ENCODE measurements around the gene HAGHL. TPM values are rescaled to one million over a fixed set of nuclear protein-coding genes. Genes with fewer than 3 reads are reported as not detected.
A peak's percentile ranks its signal among the peaks of the same experiment; 100 is the strongest.

The HAGHL gene
- total and polyA plus RNA-seq, 7 donors = 0.92 to 10.5 (median 3.6) TPM

DNA sequence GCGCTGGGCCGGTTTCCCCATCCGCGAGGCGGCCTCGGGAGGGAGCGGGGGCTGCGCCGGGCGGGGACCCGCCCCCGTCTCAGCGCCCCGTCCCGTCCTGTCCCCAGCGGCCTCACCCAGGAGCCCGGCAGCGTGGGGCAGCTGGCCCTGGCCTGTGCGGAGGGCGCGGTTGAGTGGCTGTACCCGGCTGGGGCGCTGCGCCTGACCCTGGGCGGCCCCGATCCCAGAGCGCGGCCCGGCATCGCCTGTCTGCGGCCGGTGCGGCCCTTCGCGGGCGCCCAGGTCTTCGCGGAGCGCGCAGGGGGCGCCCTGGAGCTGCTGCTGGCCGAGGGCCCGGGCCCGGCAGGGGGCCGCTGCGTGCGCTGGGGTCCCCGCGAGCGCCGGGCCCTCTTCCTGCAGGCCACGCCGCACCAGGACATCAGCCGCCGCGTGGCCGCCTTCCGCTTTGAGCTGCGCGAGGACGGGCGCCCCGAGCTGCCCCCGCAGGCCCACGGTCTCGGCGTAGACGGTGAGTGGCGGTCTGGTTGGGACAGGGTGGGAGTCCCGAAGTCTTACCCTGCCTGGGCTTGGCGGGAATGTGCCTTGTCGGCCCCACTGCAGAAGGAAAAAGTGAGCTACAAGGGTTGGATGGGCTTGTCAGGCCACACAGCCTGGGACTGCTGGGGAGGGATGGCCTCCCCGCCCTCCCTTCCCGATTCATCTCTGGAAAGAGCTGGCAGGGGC is 11.3 kb upstream of the HAGHL start:
- intact Hi-C loops (cut with DNase I) = no loop called here
- Histone ChIP-seq H3K36me3 (no peaks in the 10 kb centered on the region), H3K4me3 (peak overlapping the region; percentile 53 to 75 (median 64)), H3K27ac (peak overlapping the region; percentile 40 to 75 (median 56)), H3K27me3 (peaks cover 4 to 21% (median 13%) of the 10 kb centered on the region in 3 donors), H3K4me1 (peaks cover 0 to 44% (median 35%) of the 10 kb centered on the region in 4 donors), H3K9me3 (no peaks in the 10 kb centered on the region)
- WGBS, 2 donors = 1 to 2% methylated on average over 74 of the region's 74 CpGs
- TF ChIP-seq POLR2AphosphoS5 (IDR thresholded peaks at IDR 0.05) (no peak), POLR2A (IDR thresholded peaks at IDR 0.05) (no peak), EP300 (IDR thresholded peaks at IDR 0.05) (no peak)
- TF ChIP-seq, protein P1, sequence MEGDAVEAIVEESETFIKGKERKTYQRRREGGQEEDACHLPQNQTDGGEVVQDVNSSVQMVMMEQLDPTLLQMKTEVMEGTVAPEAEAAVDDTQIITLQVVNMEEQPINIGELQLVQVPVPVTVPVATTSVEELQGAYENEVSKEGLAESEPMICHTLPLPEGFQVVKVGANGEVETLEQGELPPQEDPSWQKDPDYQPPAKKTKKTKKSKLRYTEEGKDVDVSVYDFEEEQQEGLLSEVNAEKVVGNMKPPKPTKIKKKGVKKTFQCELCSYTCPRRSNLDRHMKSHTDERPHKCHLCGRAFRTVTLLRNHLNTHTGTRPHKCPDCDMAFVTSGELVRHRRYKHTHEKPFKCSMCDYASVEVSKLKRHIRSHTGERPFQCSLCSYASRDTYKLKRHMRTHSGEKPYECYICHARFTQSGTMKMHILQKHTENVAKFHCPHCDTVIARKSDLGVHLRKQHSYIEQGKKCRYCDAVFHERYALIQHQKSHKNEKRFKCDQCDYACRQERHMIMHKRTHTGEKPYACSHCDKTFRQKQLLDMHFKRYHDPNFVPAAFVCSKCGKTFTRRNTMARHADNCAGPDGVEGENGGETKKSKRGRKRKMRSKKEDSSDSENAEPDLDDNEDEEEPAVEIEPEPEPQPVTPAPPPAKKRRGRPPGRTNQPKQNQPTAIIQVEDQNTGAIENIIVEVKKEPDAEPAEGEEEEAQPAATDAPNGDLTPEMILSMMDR (IDR thresholded peaks at IDR 0.05) = no peak
- DNase-seq = no peak

DNA sequence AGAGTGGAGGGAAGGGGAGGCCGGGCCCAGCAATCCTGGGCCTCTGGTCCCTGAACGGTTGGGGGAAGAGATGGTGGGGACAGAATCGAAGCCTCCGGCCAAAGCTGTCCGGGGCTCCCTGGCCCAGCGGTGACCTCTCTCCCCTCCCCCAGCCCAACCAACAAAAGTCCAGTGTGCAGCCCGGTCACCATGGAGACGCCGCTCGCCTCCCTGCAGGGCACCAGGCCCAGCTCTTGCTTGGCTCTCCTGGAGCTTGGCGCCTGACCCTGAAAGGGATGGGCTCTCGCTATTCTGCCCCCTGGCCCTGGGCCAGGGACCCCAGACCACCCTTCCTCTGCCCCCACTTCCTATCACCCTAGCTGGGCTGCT is 10.7 kb upstream of the HAGHL start:
- Histone ChIP-seq H3K27ac (peak overlapping the region; percentile 32 to 75 (median 48)), H3K27me3 (peaks cover 0 to 16% (median 8%) of the 10 kb centered on the region in 3 donors), H3K36me3 (no peaks in the 10 kb centered on the region), H3K4me3 (peak overlapping the region; percentile 53 to 75 (median 64)), H3K9me3 (no peaks in the 10 kb centered on the region), H3K4me1 (peaks cover 0 to 45% (median 36%) of the 10 kb centered on the region in 4 donors)
- DNase-seq = no peak
- 17 to 26% methylated on average over 12 of the region's 12 CpGs for WGBS, 2 donors
- intact Hi-C loops (cut with DNase I) = no loop called here
- TF ChIP-seq POLR2AphosphoS5 (IDR thresholded peaks at IDR 0.05) = no peak
- TF ChIP-seq POLR2A (IDR thresholded peaks at IDR 0.05) = no peak
- TF ChIP-seq EP300 (IDR thresholded peaks at IDR 0.05) = no peak
- TF ChIP-seq, protein P1 (IDR thresholded peaks at IDR 0.05) = no peak

DNA sequence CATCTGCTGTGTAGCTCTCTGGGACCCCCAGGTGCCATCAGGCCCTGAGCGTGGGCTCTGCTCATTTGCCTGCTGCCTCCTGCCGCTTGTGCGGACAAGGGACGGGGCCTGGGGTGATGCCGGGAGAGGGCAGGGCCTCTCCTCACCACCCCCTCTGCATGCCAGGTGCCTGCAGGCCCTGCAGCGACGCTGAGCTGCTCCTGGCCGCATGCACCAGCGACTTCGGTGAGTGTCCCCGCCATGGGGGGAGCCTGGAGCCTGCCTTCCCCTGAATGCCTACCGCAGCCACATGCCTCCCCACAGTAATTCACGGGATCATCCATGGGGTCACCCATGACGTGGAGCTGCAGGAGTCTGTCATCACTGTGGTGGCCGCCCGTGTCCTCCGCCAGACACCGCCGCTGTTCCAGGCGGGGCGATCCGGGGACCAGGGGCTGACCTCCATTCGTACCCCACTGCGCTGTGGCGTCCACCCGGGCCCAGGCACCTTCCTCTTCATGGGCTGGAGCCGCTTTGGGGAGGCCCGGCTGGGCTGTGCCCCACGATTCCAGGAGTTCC is 10.1 kb upstream of the HAGHL start:
- Histone ChIP-seq H3K27me3 (peaks cover 0 to 11% (median under 1%) of the 10 kb centered on the region in 3 donors), H3K4me3 (peak overlapping the region in 1 of 4 donors; percentile 63), H3K4me1 (peaks cover 0 to 50% (median 42%) of the 10 kb centered on the region in 4 donors), H3K9me3 (no peaks in the 10 kb centered on the region), H3K27ac (no peak overlapping the region), H3K36me3 (no peaks in the 10 kb centered on the region)
- no peak for DNase-seq
- TF ChIP-seq POLR2A (IDR thresholded peaks at IDR 0.05) (no peak), EP300 (IDR thresholded peaks at IDR 0.05) (no peak), POLR2AphosphoS5 (IDR thresholded peaks at IDR 0.05) (no peak)
- TF ChIP-seq, protein P1 (IDR thresholded peaks at IDR 0.05) = no peak
- intact Hi-C loops (cut with DNase I) = no loop called here
- 89 to 90% methylated on average over 29 of the region's 29 CpGs for WGBS, 2 donors

DNA sequence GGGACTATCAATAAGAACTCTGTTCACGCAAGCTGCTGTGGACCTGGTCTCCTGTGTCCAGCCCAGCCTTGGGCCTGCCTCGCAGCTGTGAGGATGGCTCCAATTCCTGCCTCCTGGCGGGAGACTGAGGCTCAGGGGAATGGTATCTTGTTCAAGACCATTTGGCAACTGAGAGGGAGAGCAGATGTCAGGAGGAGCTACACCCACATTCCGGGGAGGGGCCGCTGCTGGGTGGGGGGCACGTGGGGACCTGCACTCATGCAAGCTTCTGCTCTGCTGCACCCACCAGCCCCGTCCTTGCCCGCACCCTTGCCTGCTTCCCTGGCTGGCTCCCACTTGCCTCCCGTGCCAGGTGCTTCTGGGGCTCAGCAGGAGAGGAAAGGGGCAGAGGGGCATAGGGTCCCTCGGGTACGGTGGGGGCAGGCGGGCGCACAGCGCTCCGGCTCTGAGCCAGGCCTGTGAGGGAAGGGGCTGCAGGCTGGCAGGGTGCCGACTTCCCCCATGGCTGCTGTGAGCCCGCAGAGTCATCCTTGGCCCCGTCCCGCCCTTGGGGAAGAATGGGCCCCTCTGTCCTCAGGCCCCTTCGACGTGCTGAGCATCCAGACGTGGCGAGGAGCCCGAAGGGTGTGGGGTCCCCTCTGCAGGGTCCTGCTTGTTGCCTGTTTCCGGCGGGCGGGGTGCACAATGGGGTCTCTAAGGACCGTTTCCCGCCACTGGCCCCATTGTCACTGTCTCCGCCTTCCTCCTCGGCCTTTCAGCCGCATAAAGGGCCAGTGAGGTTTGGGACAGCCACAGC is 9.3 kb upstream of the HAGHL start:
- Histone ChIP-seq H3K27me3 (peaks cover 0 to 11% (median 0%) of the 10 kb centered on the region in 3 donors), H3K9me3 (no peaks in the 10 kb centered on the region), H3K4me3 (no peak overlapping the region), H3K36me3 (no peaks in the 10 kb centered on the region), H3K27ac (no peak overlapping the region), H3K4me1 (peaks cover 0 to 52% (median 45%) of the 10 kb centered on the region in 4 donors)
- intact Hi-C loops (cut with DNase I) = no loop called here
- WGBS, 2 donors = 65 to 76% methylated on average over 32 of the region's 32 CpGs
- no peak for DNase-seq
- TF ChIP-seq POLR2AphosphoS5 (IDR thresholded peaks at IDR 0.05) (no peak), POLR2A (IDR thresholded peaks at IDR 0.05) (no peak), EP300 (IDR thresholded peaks at IDR 0.05) (no peak)
- TF ChIP-seq, protein P1 (IDR thresholded peaks at IDR 0.05) = no peak
